GM19455 (cell line): Measurements from ENCODE around the gene ATP6V0B.

ENCODE experiments used
- ATAC-seq: cut with Tn5 transposase; IDR thresholded peaks from one replicate; pipeline ENCODE4 v1.9.1; 2021; ENCODE audit not compliant: unreplicated experiment

The ATP6V0B gene

DNA sequence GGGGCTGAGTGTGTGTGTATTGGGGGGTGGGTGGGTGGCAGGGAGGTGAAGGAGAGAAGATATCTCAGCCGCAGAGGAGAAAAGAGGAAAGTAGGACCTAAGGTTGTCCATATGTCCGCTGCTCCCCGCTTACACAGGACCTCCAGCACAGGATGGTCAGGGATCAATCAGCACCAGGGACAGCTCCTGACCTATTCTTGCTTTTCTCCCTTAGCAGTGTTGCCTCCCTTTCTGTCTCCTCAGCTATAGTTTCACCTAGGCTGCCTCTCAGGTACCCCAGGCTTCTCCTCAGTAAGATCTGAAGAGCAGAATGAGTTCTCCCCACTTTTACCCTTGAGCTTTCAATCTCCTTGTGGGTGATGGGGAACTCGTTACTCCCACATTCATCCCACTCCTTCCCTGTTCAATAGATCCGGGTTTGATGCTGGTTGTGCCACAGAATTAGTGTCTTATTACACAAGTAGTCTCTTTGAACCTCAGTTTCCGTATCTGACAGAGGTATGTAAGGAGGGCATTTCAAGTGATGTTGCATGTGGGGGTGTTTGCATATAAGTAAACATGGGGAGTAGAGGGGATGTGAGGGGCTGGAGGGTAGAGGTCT is 6.3 kb upstream of the ATP6V0B start:
- no peak for ATAC-seq

DNA sequence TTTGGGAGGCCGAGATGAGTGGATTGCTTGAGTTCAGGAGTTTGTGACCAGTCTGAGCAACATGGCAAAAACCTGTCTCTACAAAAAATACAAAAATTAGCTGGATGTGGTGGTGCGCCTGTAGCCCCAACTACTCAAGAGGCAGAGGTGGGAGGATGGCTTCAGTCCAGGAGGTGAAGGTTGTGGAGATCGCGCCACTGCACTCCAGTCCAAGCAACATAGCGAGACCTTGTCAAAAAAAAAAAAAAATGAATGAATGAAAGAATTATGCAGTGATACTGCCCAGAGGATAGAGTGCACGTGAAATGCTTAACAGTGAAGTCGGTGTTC is 5.4 kb upstream of the ATP6V0B start:
- peak; percentile 2 for ATAC-seq

- ATAC-seq: peak; percentile 71
Observed at GRCh38 chr1:43969746-43970466, 4.9 kb upstream of the ATP6V0B start, which contains the start of gene DPH2. TSS of gene DPH2 (plus strand) at chr1:43970010. CDS start at chr1:43970176, 166 bp downstream.

- ATAC-seq: no peak
Observed at GRCh38 chr1:43970502-43970901, 4.3 kb upstream of the ATP6V0B start.

DNA sequence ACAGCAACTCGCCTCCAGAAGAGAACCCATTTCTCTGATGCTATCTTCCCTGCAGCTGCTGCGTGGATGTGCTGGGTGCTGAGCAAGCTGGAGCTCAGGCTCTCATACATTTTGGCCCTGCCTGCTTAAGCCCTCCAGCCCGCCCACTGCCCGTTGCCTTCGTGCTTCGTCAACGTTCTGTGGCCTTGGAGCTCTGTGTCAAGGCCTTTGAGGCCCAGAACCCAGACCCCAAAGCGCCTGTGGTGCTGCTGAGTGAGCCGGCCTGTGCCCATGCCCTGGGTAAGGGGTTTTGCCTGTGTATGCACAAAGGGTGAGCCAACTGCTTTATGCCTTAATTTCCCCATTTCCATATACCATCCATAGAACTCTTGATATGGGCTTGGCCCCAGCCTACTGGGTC is 3.8 kb upstream of the ATP6V0B start:
- no peak for ATAC-seq

- ATAC-seq: no peak
Observed at GRCh38 chr1:43971336-43971980, 3.3 kb upstream of the ATP6V0B start.

DNA sequence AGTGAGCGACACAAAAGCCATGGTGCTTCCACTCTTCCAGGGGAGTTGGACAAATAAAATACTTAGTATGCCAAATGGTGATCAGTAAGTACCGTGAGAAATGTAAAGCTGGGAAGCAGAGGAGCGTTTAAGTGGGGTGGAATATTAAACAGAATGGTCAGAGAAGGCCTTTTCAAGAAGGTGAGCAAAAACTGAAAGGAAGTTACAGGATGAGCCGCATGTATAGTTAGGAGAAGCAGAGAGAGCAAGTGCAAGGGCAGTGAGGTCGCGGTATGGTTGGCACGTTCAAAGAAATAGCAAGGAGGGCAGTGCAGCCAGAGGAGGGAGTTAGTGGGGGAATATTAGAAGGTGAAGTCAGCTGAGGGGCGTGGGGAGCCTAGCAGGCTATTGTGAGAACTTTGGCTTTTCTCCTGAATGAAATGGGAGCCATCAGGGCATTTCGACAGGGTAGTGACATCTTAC is 748 bp upstream of the ATP6V0B start:
- peak; percentile 2 for ATAC-seq

GRCh38 chr1:43975249-43975961 is 645 bp downstream of the ATP6V0B start:
- no peak for ATAC-seq

- no peak for ATAC-seq
Observed at GRCh38 chr1:43976045-43976444, 1.3 kb downstream of the ATP6V0B start.

DNA sequence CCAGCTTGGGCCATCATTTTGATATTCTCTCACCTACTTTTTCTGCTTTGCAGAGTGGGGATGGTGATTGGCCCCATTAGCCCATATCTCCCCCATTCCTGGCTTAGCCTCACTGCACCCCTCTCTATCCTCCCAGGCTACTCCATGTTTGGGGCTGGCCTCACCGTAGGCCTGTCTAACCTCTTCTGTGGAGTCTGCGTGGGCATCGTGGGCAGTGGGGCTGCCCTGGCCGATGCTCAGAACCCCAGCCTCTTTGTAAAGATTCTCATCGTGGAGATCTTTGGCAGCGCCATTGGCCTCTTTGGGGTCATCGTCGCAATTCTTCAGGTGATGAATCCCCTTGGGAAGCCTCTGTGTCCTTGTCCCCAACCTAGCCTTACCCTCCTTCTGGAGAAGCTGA is 2.1 kb downstream of the ATP6V0B start:
- no peak for ATAC-seq

GRCh38 chr1:43977376-43978263 is 2.9 kb downstream of the ATP6V0B start:
- no peak for ATAC-seq

DNA sequence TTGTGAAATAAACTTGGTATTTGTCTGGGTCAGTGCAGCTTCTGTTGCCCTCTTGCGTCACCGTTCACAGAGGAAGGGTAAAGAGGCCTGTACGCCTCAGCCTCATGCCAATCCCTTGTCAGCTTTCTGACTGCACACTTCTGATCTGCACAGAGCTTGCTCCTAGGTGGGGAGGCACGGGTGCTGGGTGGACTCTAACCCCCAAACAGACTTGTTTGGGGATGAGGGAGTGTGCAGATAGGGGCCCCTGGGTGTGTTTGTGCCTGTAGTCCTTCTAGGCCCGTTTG is 3.4 kb downstream of the ATP6V0B start:
- ATAC-seq: no peak

DNA sequence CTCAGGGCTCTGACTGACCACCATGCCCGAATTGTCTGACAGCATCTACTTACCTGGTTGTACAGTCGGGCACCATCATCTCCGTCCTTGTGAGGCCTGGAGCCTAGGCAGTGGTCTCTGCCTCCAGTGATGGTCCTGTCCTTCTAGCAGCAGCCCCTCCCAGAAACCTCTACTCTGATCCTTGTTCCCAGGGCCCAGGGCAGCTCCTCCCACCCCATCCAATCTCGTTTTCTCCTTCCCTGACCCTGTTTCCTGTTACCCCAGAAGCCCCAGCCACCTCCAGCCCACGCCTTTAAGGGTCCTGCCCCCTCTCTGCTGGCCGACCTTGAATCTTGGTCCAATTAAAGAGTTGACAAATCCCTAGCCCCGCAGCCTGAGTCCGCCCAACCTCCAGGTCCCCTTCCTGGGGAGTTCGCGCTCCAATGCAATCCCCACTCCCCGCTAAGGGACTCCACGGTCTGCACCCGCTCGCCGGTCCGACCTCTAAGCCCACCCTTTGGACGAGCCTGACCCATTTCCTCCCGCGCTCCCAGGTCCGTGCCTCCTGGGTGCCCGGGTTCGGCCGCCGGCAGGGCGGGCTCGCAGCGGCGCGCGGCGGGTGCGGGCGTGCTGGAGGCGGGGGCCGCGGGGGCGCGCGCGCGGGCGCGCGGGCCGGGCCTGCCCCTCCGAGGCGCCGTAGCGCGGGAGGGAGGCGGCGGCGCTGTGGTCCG is 3.9 kb downstream of the ATP6V0B start, which contains the start of gene B4GALT2:
Gene B4GALT2, plus strand, starts transcription at position 660 of the 710 bp plus-strand sequence. CDS start 1,951 bp downstream, outside the sequence.
- no peak for ATAC-seq

DNA sequence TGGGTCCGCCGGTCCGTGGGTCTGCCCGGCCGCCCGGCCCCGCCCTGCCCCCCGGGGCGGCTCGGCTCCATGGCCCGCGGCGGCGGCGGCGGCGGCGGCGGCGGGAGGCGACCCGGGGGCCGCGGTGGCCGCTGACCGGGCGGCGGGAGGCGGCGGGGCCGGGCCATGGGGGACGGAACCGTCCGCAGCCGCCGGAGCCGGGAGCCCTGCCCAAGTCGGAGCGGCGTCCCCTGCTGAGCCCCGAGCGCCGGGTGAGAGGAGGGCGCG is 4.4 kb downstream of the ATP6V0B start:
- no peak for ATAC-seq

DNA sequence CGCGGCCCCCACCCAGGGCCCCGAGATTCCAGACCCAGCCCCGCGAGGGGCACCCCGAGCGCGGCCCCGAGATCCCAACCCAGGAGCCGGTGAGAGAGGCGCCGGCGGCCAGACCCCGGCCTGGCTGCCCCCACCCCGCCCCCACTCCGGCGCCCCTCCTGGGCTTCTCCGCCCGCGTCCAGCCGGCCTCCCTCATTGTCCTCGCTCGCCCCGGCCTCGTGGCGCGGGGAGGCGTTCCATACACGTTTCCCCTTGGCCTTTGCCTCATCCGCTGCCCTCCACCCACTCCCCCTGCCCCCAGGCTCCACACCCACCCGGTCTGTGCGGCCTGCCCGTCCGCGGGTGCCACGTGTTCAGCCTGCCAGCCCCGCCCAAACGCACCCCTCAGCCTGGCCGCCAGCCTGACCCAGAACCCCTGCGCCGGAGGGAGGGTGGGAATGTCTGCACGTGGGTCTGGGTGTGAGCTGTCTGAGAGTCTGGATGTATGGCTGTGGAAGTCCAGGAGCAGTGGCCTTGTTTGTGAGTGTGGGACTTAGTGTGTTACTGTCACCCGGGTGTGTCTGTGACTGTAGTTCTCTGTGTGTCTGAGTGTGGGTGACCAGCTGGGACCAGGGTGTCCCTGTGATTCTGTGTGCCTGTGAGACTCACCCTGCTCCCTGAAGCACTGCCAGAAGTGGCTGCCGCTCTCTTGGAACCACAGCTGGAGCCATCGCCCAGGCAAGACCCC is 4.9 kb downstream of the ATP6V0B start:
- no peak for ATAC-seq

GRCh38 chr1:43980255-43981134 is 5.7 kb downstream of the ATP6V0B start:
- no peak for ATAC-seq

DNA sequence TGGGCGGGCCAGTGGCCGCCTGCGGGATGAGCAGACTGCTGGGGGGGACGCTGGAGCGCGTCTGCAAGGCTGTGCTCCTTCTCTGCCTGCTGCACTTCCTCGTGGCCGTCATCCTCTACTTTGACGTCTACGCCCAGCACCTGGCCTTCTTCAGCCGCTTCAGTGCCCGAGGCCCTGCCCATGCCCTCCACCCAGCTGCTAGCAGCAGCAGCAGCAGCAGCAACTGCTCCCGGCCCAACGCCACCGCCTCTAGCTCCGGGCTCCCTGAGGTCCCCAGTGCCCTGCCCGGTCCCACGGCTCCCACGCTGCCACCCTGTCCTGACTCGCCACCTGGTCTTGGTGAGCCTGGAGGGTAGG is 6.4 kb downstream of the ATP6V0B start:
- ATAC-seq: no peak

GRCh38 chr1:43981636-43982035 is 6.9 kb downstream of the ATP6V0B start:
- no peak for ATAC-seq

GRCh38 chr1:43982241-43982640 is 7.5 kb downstream of the ATP6V0B start:
- ATAC-seq: no peak
